GM12878 (cell line): ENCODE measurements around the gene MED22. TPM values are rescaled to one million over a fixed set of nuclear protein-coding genes. Genes with fewer than 3 reads are reported as not detected.

ENCODE experiments used
- ATAC-seq: fragments of 200-7000 bp; cut with Tn5 transposase; 3 replicates; pipeline ENCODE4 v1.9.1; 2020; ENCODE audit warnings: mild to moderate bottlenecking, moderate library complexity
- BruUV-seq: library from RNA; stranded (reverse); fragments of 400-500 nt; replicated peaks from 2 replicates; lab custom pipeline; 2021; lab: Mats Ljungman, UMichigan
- CTCF ChIA-PET: fragments of 300-600 bp; sonication (Branson Sonifier 250); formaldehyde crosslinking; extraction: SDS; loops from one replicate; lab custom pipeline; 2021; ENCODE audit warnings: inconsistent platforms; lab: Yijun Ruan, JAX
- POLR2A ChIA-PET: fragments of 350-600 bp; formaldehyde crosslinking; extraction: SDS; loops from one replicate; lab custom pipeline; 2021; ENCODE audit warnings: inconsistent platforms; lab: Charles Lee
- RAD21 ChIA-PET: fragments of 300-600 bp; sonication (Branson Sonifier 250); formaldehyde crosslinking; loops from one replicate; lab custom pipeline; 2023; ENCODE audit warnings: antibody characterized with exemption; ENCODE audit not compliant: unreplicated experiment; lab: Charles Lee
- SMC1A ChIA-PET: fragments of 300-600 bp; sonication (Branson Sonifier 250); formaldehyde crosslinking; loops from one replicate; lab custom pipeline; 2023; ENCODE audit not compliant: unreplicated experiment, uncharacterized antibody; lab: Charles Lee
- DNase-seq: peaks from one replicate; pipeline ENCODE4 v3.0.0-alpha.2; 2011; ENCODE audit warnings: low read depth, low spot score
- FAIRE-seq: peaks from 3 replicates; lab custom pipeline; 2011; peaks lifted over from hg19 to GRCh38; lab: Jason Lieb, UNC
- H2AFZ ChIP-seq: 2 replicates; pipeline ENCODE4 v1.6.0; 2011; ENCODE audit warnings: low read depth, low read length, control low read depth; ENCODE audit not compliant: control insufficient read depth
- H3K27ac ChIP-seq: 2 replicates; pipeline ENCODE4 v1.5.1; 2011; ENCODE audit warnings: control low read depth; ENCODE audit not compliant: control insufficient read depth, insufficient read depth
- H3K27me3 ChIP-seq, 2 experiments: replicated peaks in 1 of 2; 2 replicates each; pipeline versions ENCODE4 v1.6.0 to v1.6.1; 2011; ENCODE audit warnings: low read length in 1 of 2; ENCODE audit not compliant: control insufficient read depth in 2 of 2, insufficient read depth in 2 of 2
- H3K36me3 ChIP-seq, 2 experiments: 2 replicates each; pipeline ENCODE4 v1.5.1; 2011; ENCODE audit warnings: low read length in 1 of 2; ENCODE audit not compliant: control insufficient read depth in 2 of 2, insufficient read depth in 2 of 2
- H3K4me1 ChIP-seq: 2 replicates; pipeline ENCODE4 v1.6.1; 2011; ENCODE audit warnings: mild to moderate bottlenecking, low read length, moderate library complexity, mixed read lengths; ENCODE audit not compliant: control insufficient read depth, insufficient read depth
- H3K4me2 ChIP-seq: 2 replicates; pipeline ENCODE4 v1.6.0; 2011; ENCODE audit warnings: control low read depth; ENCODE audit not compliant: control insufficient read depth, insufficient read depth
- H3K4me3 ChIP-seq: fragments of 200-600 bp; sonication (generic); 2 replicates; pipeline ENCODE4 v1.5.1; 2016
- H3K79me2 ChIP-seq: 2 replicates; pipeline ENCODE4 v1.6.0; 2011; ENCODE audit warnings: low read length; ENCODE audit not compliant: control insufficient read depth, insufficient read depth
- H3K9ac ChIP-seq: 2 replicates; pipeline ENCODE4 v1.8.0; 2011; ENCODE audit warnings: low read length, control low read depth, mixed read lengths; ENCODE audit not compliant: control insufficient read depth, insufficient read depth
- H3K9me3 ChIP-seq: replicated peaks from 3 replicates; pipeline ENCODE4 v1.5.1; 2011; ENCODE audit warnings: mild to moderate bottlenecking, low read length; ENCODE audit not compliant: control insufficient read depth, insufficient read depth
- H4K20me1 ChIP-seq: 2 replicates; pipeline ENCODE4 v1.6.0; 2011; ENCODE audit not compliant: control insufficient read depth, insufficient read depth
- ASH2L ChIP-seq: fragments of 300-600, 200-600 bp; sonication (generic); IDR thresholded peaks from 2 replicates; pipeline ENCODE4 v1.6.1; 2017; ENCODE audit warnings: low read depth, mild to moderate bottlenecking, borderline replicate concordance
- CBFB ChIP-seq: IDR thresholded peaks from 2 replicates; pipeline ENCODE4 v1.6.1; 2016; ENCODE audit warnings: antibody characterized with exemption, low read depth
- NR2C1 ChIP-seq: fragments of 450-650 bp; IDR thresholded peaks from 2 replicates; pipeline ENCODE4 v1.6.1; 2017; ENCODE audit warnings: antibody characterized with exemption, mild to moderate bottlenecking, moderate library complexity
- POLR2A ChIP-seq: IDR thresholded peaks from 2 replicates; pipeline ENCODE4 v1.6.1; 2011; ENCODE audit warnings: low read depth, mild to moderate bottlenecking, low read length
- ZBED1 ChIP-seq: IDR thresholded peaks from 2 replicates; pipeline ENCODE4 v1.6.1; 2016; ENCODE audit warnings: borderline replicate concordance
- WGBS: methylation state at CpG from one replicate; pipeline ENCODE4 v1.1.6; 2016; ENCODE audit warnings: low lambda C conversion rate; ENCODE audit not compliant: insufficient replicate concordance, insufficient coverage; ENCODE audit errors: missing lambda C conversion rate; 5-methylcytosine and 5-hydroxymethylcytosine counted together
- in situ Hi-C: fragments of 300-500 bp; cut with MboI; formaldehyde crosslinking; loops from 9 replicates; pipeline ENCODE4 v1.14.3; 2018; ENCODE audit warnings: mixed read lengths
- intact Hi-C: fragments of 100-400 bp; cut with micrococcal nuclease; formaldehyde crosslinking; loops from one replicate; pipeline ENCODE4 v1.14.2; 2022; ENCODE audit not compliant: unreplicated experiment
- polyA plus RNA-seq, 11 experiments: library from polyadenylated mRNA; depleted of rRNA in 4 of 11; unstranded in 6 of 11; stranded (reverse) in 5 of 11; fragments of >200 nt; fragmentation: Nextera tagmentation in 4 of 11; fragmentation: Illumina TruSeq in 1 of 11; extraction: Ambion mirVana in 4 of 11; extraction: Trizol in 1 of 11; gene quantifications; 1 replicate in 1 of 11; 2 replicates in 10 of 11; pipeline versions ENCODE4 v1.2.1 to v1.2.3, GENCODE V29; 2011 to 2016; ENCODE audit warnings: inconsistent platforms in 2 of 11, missing spikeins in 2 of 11, low read depth in 1 of 11
- total RNA-seq, 4 experiments: library from RNA; depleted of rRNA in 3 of 4; stranded (reverse); fragments of >200 nt in 3 of 4; fragmentation: Illumina TruSeq in 1 of 4; extraction: Trizol in 1 of 4; gene quantifications; 2 replicates each; pipeline versions ENCODE4 v1.2.1 to v1.2.3, GENCODE V29; 2013 to 2021

The MED22 gene
- total and polyA plus RNA-seq, 10 of the 15 experiments (the other 5 are each of a cell fraction or from before 2014, with no cell fraction given) = 1.4 to 42.1 (median 24.6) TPM

DNA sequence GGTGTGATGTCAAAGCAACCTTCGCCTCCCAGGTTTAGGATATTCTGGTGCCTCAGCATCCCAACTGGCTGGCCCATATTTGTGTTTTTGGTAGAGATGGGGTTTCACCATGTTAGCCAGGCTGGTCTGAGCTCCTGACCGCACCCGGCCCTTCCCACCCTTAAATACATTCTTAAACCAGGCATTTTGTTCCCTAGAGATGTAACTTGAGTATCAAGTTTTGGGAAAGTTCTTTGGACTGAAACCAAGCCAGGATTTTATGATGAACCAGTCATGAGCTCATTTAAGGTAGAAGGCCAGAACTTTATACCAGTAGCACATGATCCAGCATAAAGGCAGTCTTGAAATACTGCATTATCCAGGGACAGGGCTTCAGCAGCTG lies 3.6 kb upstream of the MED22 start:
- in situ Hi-C loops (no loop called here), intact Hi-C loops (no loop called here)
- H3K4me3 ChIP-seq = no peak overlapping the region
- H3K4me1 ChIP-seq = peaks cover 7% of the 10 kb centered on the region; the same call in 1 of the 2 replicates
- no peak overlapping the region for H3K4me2 ChIP-seq
- POLR2A ChIA-PET = interaction anchor here (0.7 to 0.9 kb wide), 2 partner anchors 19 to 112 kb away, joined by 3 to 4 read pairs; no protein-coding TSS in a partner anchor
- no peaks in the 10 kb centered on the region for H3K9me3 ChIP-seq
- RAD21 ChIA-PET = no interaction called here
- no peak for FAIRE-seq
- no peak for TF ChIP-seq ASH2L
- TF ChIP-seq CBFB = peak; percentile 39; the same call in 1 of the 2 replicates
- 0 out of 2 replicates have a peak, but pooled peaks have one; percentile 16 for TF ChIP-seq ZBED1
- SMC1A ChIA-PET = no interaction called here
- CTCF ChIA-PET = interaction anchor here (1.6 to 1.8 kb wide), 3 partner anchors 14 to 135 kb away, joined by 3 to 4 read pairs (median 3); no protein-coding TSS in a partner anchor
- no peak for ATAC-seq
- no peak overlapping the region for H3K27ac ChIP-seq
- H3K36me3 ChIP-seq = peaks cover 22 to 43% of the 10 kb centered on the region in 2 experiments
- H3K79me2 ChIP-seq = peaks cover 48% of the 10 kb centered on the region
- no peak overlapping the region for H3K9ac ChIP-seq
- no peak overlapping the region for H2AFZ ChIP-seq
- no peak for DNase-seq
- WGBS = 100% methylated on average over 3 of the region's 3 CpGs
- no peaks in the 10 kb centered on the region; the same call in 1 of the 2 replicates for H4K20me1 ChIP-seq
- no TSS peak for BruUV-seq
- H3K27me3 ChIP-seq = no peaks in the 10 kb centered on the region

DNA sequence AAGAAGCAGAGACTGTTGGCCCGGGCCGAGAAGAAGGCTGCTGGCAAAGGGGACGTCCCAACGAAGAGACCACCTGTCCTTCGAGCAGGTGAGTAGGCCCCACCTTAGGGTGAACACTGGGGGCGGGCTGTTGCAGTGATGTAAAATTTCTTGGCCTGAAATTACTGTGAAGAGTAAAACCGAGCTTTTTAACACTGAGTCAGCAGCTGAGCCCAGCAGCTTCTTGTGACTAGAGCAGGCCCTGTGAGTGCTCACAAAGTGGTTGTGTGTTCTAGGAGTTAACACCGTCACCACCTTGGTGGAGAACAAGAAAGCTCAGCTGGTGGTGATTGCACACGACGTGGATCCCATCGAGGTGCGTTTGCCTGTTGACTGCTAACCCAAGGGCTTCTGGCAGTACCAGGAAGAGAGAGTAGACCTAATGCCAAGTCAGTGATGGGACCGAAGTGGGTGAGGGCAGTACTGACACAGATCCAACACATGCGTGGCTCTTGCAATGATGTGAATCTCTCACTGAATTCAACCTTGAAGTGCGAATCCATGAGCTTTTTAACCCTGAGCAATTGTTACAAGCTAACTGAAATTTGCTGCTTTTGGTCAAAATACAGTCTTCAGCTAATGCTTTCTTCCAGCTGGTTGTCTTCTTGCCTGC lies 2.2 kb upstream of the MED22 start:
- H3K4me3 ChIP-seq = peak overlapping the region; percentile 100
- H3K36me3 ChIP-seq = peaks cover 25 to 46% of the 10 kb centered on the region in 2 experiments
- TF ChIP-seq NR2C1 = no peak
- peak; percentile 66 for TF ChIP-seq POLR2A
- H3K79me2 ChIP-seq = peaks cover 49% of the 10 kb centered on the region
- CTCF ChIA-PET = interaction anchor here (1.6 to 2.1 kb wide), 3 partner anchors 21 to 128 kb away, joined by 3 to 5 read pairs (median 4); partner anchors contain the start of gene STKLD1
- 63% methylated on average over 15 of the region's 15 CpGs for WGBS
- no peaks in the 10 kb centered on the region for H3K9me3 ChIP-seq
- peaks cover 12% of the 10 kb centered on the region for H3K4me1 ChIP-seq
- no peaks in the 10 kb centered on the region; the same call in 1 of the 2 replicates for H4K20me1 ChIP-seq
- peak overlapping the region; percentile 92 for H3K4me2 ChIP-seq
- peak overlapping the region; percentile 96 for H3K27ac ChIP-seq
- no peaks in the 10 kb centered on the region for H3K27me3 ChIP-seq
- SMC1A ChIA-PET = interaction anchor here (0.7 kb wide), 1 partner anchor 19 kb away, joined by 3 read pairs; no protein-coding TSS in a partner anchor
- in situ Hi-C loops = no loop called here
- POLR2A ChIA-PET = interaction anchor here (0.8 to 0.9 kb wide), 2 partner anchors 21 to 72 kb away, joined by 3 to 4 read pairs; partner anchors contain the start of gene ADAMTS13
- RAD21 ChIA-PET = no interaction called here
- no peak overlapping the region for H2AFZ ChIP-seq
- ATAC-seq (no peak), FAIRE-seq (no peak), DNase-seq (no peak)
- intact Hi-C loops = loop anchor here (5.0 kb wide), 1 partner anchor 127 kb away; the partner anchor contains the start of gene SLC2A6
- peak overlapping the region; percentile 98 for H3K9ac ChIP-seq
- no TSS peak for BruUV-seq
